Tibial nerve (tissue), 4 donors: ENCODE data around the gene SLIT3.

ENCODE experiments used
- EP300 ChIP-seq, 2 donors: sonication (generic); formaldehyde crosslinking; IDR thresholded peaks; one replicate each; pipeline ENCODE4 v1.6.1; 2017; ENCODE audit warnings: antibody characterized with exemption in 2 of 2, mild to moderate bottlenecking in 1 of 2
- POLR2A ChIP-seq, 2 donors: fragments of 450-650 bp; IDR thresholded peaks; one replicate each; pipeline ENCODE4 v1.6.1; 2017; ENCODE audit warnings: antibody characterized with exemption in 2 of 2, mild to moderate bottlenecking in 2 of 2, moderate library complexity in 2 of 2
- TF ChIP-seq, protein P1 (sequence below), 5 experiments: fragments of 200-600 bp in 3 of 5; fragments of 450-650 bp in 2 of 5; sonication (generic) in 3 of 5; IDR thresholded peaks; one replicate each; pipeline ENCODE4 v1.5.1; 2016 to 2019; ENCODE audit warnings: antibody characterized with exemption in 5 of 5, mild to moderate bottlenecking in 3 of 5, moderate library complexity in 2 of 5

DNA sequence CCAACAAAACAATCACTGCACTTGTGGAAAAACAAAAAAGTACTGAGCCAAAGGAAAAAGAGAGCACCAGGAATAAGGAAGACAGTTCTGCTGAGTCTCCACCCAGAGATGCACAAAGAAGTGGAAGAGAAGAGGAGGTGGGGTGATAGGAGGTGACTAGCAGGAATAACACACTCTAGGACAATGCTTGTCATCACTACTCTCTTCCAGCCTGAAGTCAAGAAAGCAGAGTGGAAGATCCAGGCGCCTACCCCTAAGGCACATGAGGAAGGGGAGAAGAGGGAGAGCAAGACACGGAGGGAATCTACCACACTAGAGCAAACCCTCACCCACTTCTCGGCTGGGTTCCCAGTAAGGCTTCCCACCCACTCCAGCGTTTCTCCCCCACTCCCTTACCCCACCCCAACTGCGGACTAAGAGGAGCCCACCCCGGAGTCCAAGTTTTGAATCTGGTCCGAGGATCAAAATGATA, 1.7 kb downstream of the SLIT3 start:
- TF ChIP-seq POLR2A (IDR thresholded peaks at IDR 0.05) (no peak), EP300 (IDR thresholded peaks at IDR 0.05) (no peak)
- TF ChIP-seq, protein P1, sequence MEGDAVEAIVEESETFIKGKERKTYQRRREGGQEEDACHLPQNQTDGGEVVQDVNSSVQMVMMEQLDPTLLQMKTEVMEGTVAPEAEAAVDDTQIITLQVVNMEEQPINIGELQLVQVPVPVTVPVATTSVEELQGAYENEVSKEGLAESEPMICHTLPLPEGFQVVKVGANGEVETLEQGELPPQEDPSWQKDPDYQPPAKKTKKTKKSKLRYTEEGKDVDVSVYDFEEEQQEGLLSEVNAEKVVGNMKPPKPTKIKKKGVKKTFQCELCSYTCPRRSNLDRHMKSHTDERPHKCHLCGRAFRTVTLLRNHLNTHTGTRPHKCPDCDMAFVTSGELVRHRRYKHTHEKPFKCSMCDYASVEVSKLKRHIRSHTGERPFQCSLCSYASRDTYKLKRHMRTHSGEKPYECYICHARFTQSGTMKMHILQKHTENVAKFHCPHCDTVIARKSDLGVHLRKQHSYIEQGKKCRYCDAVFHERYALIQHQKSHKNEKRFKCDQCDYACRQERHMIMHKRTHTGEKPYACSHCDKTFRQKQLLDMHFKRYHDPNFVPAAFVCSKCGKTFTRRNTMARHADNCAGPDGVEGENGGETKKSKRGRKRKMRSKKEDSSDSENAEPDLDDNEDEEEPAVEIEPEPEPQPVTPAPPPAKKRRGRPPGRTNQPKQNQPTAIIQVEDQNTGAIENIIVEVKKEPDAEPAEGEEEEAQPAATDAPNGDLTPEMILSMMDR (IDR thresholded peaks at IDR 0.05) = no peak
